Suprapubic skin (tissue), 4 donors: ENCODE measurements around the gene STRADB.

Experiments
- EP300 ChIP-seq: sonication (generic); formaldehyde crosslinking; IDR thresholded peaks from one replicate; pipeline ENCODE4 v1.6.1; 2017; ENCODE audit warnings: antibody characterized with exemption
- POLR2A ChIP-seq, 2 donors: fragments of 450-650 bp; IDR thresholded peaks; one replicate each; pipeline ENCODE4 v1.6.1; 2017; ENCODE audit warnings: antibody characterized with exemption in 2 of 2, mild to moderate bottlenecking in 2 of 2, moderate library complexity in 2 of 2
- POLR2AphosphoS5 ChIP-seq, 3 donors: sonication (generic); formaldehyde crosslinking; IDR thresholded peaks; one replicate each; pipeline ENCODE4 v1.6.1; 2017; ENCODE audit warnings: antibody characterized with exemption in 3 of 3
- TF ChIP-seq, protein P1 (sequence below), 2 donors: fragments of 200-600 bp in 1 of 2; fragments of 450-650 bp in 1 of 2; sonication (generic) in 1 of 2; IDR thresholded peaks; one replicate each; pipeline ENCODE4 v1.5.1; 2016 to 2019; ENCODE audit warnings: antibody characterized with exemption in 2 of 2, mild to moderate bottlenecking in 1 of 2, moderate library complexity in 1 of 2

DNA sequence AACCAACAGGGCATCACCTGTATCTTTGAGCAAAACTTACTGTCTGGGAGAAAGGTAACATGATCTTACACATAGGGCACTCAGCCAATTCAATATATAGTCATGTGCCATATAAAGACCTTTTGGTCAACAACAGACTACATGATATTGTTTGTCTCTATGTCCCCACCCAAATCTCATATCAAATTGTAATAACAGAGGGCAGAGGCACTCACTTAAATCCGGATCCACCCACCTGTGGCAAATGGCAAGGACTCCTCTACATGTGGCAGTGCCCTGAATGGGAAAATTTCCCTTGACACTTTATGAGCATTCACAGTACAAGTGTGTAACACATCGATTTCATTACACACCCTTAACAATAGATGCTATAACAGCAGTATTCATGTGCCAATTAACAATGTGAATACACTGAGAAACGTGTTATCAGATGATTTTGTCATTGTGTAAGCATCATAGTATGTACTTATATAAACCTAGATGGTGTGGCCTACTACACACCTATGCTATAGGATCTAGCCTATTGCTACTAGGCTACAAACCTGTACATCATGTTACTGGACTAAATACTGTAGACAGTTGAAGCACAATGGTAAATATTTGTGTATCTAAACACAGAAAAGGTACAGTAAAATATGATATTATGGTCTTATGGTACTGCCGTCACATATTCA is 64.2 kb downstream of the STRADB start:
- TF ChIP-seq, protein P1, sequence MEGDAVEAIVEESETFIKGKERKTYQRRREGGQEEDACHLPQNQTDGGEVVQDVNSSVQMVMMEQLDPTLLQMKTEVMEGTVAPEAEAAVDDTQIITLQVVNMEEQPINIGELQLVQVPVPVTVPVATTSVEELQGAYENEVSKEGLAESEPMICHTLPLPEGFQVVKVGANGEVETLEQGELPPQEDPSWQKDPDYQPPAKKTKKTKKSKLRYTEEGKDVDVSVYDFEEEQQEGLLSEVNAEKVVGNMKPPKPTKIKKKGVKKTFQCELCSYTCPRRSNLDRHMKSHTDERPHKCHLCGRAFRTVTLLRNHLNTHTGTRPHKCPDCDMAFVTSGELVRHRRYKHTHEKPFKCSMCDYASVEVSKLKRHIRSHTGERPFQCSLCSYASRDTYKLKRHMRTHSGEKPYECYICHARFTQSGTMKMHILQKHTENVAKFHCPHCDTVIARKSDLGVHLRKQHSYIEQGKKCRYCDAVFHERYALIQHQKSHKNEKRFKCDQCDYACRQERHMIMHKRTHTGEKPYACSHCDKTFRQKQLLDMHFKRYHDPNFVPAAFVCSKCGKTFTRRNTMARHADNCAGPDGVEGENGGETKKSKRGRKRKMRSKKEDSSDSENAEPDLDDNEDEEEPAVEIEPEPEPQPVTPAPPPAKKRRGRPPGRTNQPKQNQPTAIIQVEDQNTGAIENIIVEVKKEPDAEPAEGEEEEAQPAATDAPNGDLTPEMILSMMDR (IDR thresholded peaks at IDR 0.05): no peak
- TF ChIP-seq POLR2AphosphoS5 (IDR thresholded peaks at IDR 0.05): no peak
- no peak for TF ChIP-seq POLR2A (IDR thresholded peaks at IDR 0.05)
- TF ChIP-seq EP300: no peak
